ENCODE results near the gene ATP5F1D.
"Not testable (repeated sequence)": the region's sequence is repeated elsewhere in the genome, so short reads cannot be mapped to it uniquely, and the experiment has no call there.

The ATP5F1D gene

DNA sequence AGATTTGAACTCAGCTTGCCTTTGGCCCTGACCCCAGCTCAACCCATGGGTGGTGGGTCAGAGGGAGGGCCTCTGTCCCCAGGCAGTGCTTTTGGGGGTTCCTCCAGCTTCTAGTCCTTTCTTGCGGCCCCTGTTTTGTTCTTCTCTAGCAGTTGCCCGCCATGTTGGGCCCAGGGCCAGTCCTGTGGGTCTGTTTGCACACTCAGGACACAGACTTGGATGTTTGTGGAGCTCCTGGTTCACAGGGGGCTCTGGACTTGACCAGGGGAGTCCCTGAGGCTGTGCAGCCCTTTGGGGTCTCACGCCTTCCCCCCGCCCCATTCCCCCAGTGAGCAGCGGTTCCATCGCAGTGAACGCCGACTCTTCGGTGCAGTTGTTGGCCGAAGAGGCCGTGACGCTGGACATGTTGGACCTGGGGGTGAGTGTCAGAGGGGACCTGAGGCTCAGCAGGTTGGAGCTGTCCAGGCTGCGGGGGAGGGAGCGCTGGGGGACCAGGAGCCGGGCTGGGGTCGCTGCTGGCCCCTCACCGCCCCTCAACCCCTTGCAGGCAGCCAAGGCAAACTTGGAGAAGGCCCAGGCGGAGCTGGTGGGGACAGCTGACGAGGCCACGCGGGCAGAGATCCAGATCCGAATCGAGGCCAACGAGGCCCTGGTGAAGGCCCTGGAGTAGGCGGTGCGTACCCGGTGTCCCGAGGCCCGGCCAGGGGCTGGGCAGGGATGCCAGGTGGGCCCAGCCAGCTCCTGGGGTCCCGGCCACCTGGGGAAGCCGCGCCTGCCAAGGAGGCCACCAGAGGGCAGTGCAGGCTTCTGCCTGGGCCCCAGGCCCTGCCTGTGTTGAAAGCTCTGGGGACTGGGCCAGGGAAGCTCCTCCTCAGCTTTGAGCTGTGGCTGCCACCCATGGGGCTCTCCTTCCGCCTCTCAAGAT lies 2.5 kb downstream of the ATP5F1D start:
- Mint-ChIP-seq H3K4me3 (peak overlapping the region; percentile 53 to 62), H3K27ac (peak overlapping the region; percentile 63 to 68)

DNA sequence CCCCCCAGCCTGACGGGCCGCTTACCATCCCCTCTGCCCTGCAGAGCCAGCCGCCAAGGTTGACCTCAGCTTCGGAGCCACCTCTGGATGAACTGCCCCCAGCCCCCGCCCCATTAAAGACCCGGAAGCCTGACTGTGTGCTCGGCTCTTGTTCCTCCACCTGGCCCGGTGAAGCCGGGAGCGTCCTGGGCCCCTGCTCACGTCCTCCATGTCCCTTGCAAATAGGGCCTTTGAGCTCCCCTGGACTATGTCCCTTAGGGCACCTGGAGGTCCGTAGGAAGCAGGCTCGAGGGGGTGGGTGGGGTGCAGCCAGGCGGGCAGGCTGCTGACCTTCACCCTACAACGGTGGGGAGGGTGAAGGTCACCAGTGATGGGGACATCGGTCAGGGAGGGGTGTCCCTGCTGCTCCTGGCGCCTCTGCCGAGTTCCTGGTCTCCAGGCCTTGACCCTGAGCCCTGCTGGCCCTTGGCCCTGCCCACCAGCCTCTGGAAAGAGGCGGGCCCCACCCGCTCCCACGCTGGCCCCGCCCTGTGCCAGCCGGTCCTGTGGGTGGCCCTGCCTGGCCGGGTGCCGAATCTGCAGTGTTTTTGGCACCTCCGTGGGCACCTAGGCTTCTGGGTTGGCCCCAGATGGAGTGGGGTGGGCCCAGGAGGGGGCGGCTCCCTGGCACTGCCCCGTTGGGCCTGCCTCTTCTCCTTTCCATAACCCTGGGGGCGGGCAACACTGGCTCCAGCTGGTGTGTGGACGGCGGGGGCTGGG lies 3.3 kb downstream of the ATP5F1D start:
- H3K4me1 Mint-ChIP-seq (ENCODE audit: low read depth in 2 of 2) = peaks cover 13 to 16% of the 10 kb centered on the region in 2 donors
- H3K36me3 Mint-ChIP-seq (ENCODE audit: insufficient read depth) = peaks cover 37% of the 10 kb centered on the region
- H3K4me3 Mint-ChIP-seq = peak overlapping the region; percentile 53 to 62
- peak overlapping the region; percentile 63 to 68 for H3K27ac Mint-ChIP-seq
- DNase-seq = peak in 1 of 3 experiments; percentile 47
- ATAC-seq (replicated peaks) = no peak
- no peaks in the 10 kb centered on the region for H3K9me3 Mint-ChIP-seq
- H3K27me3 Mint-ChIP-seq = no peaks in the 10 kb centered on the region

More for the DNA sequence above, 2.5 kb downstream of the ATP5F1D start:
- Mint-ChIP-seq H3K4me1 (ENCODE audit: low read depth in 2 of 2) (peaks cover 13 to 19% of the 10 kb centered on the region in 2 donors), H3K27me3 (peaks cover under 1 to 1% of the 10 kb centered on the region in 2 donors), H3K36me3 (ENCODE audit: insufficient read depth) (peaks cover 33% of the 10 kb centered on the region), H3K9me3 (no peaks in the 10 kb centered on the region)
- ATAC-seq (replicated peaks) (peak; percentile 43), DNase-seq (peak; percentile 86 to 91 (median 89))

DNA sequence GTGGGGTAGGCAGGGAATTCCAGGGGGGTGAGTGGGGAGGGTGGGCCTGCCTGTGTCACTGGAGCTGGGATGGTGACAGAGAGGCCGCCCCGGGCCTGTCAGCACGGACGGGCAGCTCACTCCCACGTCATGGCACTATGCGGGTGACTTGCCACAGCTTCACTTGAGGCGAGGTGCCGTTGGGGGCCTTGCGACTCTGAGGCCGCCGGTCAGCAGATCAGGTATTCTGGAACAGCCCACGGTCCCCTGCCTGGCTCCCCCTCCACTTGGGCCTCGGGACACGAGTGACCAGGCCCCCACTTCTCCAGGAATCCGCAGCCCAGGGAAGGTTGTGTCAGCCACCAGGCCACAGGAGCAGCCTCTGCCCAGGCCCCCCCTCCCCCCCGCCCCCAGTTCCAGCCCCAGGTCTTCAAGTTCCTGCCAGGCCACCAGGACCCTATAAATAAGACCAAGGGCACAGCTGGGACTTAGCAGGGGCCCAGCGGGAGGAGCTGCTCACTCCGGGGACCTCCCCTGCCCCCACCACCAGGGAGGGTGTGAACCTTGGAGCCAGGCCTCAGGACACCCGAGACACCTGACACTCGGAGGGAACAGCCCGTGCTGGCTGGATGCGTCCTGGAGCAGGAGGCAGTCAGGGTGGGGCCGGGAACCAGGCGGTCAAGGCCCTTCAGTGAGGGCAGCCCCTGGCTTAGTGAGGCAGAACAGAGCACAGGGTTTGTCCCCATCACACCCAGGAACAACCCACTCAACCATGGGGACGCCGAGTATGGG lies 4.1 kb downstream of the ATP5F1D start:
- peaks cover 13 to 16% of the 10 kb centered on the region in 2 donors for H3K4me1 Mint-ChIP-seq (ENCODE audit: low read depth in 2 of 2)
- peaks cover 36% of the 10 kb centered on the region for H3K36me3 Mint-ChIP-seq (ENCODE audit: insufficient read depth)
- H3K9me3 Mint-ChIP-seq = no peaks in the 10 kb centered on the region
- no peak for DNase-seq
- H3K27ac Mint-ChIP-seq = no peak overlapping the region
- ATAC-seq (replicated peaks) = no peak
- no peaks in the 10 kb centered on the region for H3K27me3 Mint-ChIP-seq
- no peak overlapping the region for H3K4me3 Mint-ChIP-seq

DNA sequence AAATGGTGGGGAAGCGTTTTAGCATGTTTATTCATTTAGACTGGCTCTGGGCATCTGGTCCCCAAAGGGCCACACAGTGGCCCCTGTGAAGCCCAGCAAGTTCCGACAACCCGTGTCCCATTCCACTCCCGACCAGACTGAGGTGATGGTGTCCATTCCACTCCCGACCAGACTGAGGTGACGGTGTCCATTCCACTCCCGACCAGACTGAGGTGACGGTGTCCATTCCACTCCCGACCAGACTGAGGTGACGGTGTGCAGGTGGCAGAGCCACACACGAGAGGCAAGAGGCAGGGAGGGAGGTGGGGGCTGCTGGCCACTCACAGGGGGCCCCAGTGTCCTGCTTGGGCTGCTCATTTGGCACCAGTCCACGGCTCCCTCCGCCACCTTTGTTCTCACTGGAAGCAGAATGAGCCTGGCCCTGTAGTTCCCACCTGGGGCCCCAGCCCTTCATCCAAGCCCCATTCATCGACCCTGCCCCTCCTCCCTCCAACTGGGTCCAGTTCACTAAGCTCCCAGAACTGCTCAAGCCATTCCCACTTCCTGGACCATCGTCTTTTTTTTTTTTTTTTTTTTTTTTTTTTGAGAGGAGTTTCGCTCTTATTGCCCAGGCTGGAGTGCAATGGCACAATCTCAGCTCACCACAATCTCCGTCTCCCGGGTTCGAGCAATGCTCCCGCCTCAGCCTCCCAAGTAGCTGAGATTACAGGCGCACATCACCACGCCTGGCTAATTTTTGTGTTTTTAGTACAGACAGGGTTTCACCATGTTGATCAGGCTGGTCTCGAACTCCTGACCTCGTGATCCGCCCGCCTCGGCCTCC lies 4.9 kb downstream of the ATP5F1D start:
- DNase-seq; H3K27me3 Mint-ChIP-seq; H3K9me3 Mint-ChIP-seq; ATAC-seq (replicated peaks): not testable (repeated sequence)
- Mint-ChIP-seq H3K4me1 (ENCODE audit: low read depth in 2 of 2) (peaks cover 10 to 13% of the 10 kb centered on the region in 2 donors), H3K27ac (peak overlapping the region in 1 of 2 donors; percentile 15), H3K36me3 (ENCODE audit: insufficient read depth) (peaks cover 36% of the 10 kb centered on the region), H3K4me3 (peak overlapping the region in 1 of 2 donors; percentile 21)

DNA sequence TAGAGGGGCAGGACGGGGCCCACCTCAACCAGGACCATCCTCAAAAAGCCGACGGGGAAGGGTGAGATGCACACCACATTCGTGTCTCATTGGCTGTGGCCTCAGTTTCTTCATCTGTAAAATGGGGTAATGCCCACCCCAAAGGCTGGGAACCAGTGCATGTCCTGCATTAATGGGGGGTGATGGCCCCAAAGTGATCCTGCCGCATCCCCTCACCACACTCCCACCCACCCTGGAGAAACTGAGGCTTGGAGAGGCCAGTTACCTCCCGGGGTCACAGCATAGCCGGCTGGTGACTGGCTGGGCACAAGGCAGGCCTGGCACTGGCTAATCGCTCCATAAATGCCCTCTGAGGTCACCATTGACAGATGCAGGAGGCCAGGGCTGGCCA lies 6.2 kb downstream of the ATP5F1D start:
- DNase-seq (no peak), ATAC-seq (replicated peaks) (no peak)
- H3K27me3 Mint-ChIP-seq = no peaks in the 10 kb centered on the region
- H3K4me3 Mint-ChIP-seq = peak overlapping the region; percentile 65 to 79
- H3K36me3 Mint-ChIP-seq (ENCODE audit: insufficient read depth) = peaks cover 45% of the 10 kb centered on the region
- no peaks in the 10 kb centered on the region for H3K9me3 Mint-ChIP-seq
- H3K4me1 Mint-ChIP-seq (ENCODE audit: low read depth in 2 of 2) = peaks cover 4 to 13% of the 10 kb centered on the region in 2 donors
- H3K27ac Mint-ChIP-seq = peak overlapping the region in 1 of 2 donors; percentile 53

DNA sequence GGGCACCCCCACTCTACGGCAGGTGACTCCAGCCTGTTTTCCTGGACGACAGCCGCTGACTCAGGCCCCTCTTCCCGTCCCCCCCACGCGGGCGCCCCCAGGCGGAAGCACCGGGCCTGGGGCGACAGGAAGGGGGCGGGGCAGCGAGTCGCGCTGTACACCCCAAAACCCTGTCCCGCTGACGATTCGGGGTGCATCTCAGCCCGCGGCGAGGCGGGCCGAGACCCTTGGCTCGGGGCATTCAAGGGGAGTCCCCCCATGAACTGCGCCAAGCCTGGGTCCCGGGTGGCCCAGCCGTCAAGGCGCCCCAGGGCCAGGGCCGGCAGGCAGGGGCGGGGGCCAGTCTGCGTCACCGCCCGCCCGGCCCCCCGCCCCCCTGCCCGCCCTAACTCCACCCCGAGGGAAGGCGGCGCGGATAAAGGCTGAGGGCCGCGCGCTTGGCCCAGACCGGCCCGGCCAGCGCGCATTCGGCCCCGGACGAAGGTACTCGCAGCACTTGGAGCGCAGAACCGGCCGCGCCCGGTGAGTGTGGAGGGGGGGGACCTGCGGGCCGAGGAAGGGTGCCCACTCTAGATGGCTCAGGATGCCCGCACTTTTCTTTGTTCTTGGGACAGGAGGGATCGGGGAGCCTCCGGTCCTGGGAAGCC lies 6.7 kb downstream of the ATP5F1D start, which contains the start of gene MIDN:
Gene MIDN, plus strand, starts transcription at position 445 of the 647 bp plus-strand sequence. CDS start 1,714 bp downstream, outside the sequence.
- Mint-ChIP-seq H3K36me3 (ENCODE audit: insufficient read depth) (peaks cover 50% of the 10 kb centered on the region), H3K27me3 (no peaks in the 10 kb centered on the region), H3K27ac (peak within 1 kb of the TSS; percentile 73 to 75), H3K4me1 (ENCODE audit: low read depth in 2 of 2) (peaks cover 4 to 13% of the 10 kb centered on the region in 2 donors), H3K9me3 (no peaks in the 10 kb centered on the region), H3K4me3 (peak within 1 kb of the TSS; percentile 79 to 91)
- DNase-seq (peak; percentile 62 to 77 (median 62)), ATAC-seq (replicated peaks) (peak; percentile 7)

DNA sequence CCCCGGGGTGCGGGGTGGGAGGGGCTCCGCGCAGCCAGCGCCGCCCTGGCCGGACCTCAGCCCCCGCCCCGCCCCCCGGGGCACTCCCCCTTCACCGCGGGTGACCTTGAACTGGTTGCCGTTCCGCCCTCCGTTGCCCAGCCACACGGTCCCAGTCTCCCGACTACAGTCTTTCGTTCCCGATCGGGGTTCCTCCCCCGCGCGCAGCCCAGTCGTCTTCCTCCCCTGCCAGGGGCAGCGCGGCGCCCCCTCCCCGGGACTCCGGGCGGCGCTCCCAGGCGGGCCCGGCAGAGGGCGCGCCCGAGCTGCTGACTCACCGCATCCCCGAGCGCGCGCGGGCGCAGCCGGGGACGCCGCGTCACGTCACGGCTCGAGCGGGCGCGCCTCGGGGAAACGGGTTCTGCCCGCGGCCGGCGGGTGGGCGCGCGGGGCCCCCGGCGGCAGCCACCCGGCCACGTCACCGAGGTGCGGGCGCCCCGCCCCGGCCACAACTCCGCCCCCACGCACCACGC lies 7.3 kb downstream of the ATP5F1D start:
- Mint-ChIP-seq H3K4me1 (ENCODE audit: low read depth in 2 of 2) (peaks cover 8 to 16% of the 10 kb centered on the region in 2 donors), H3K9me3 (no peaks in the 10 kb centered on the region), H3K36me3 (ENCODE audit: insufficient read depth) (peaks cover 56% of the 10 kb centered on the region), H3K27me3 (no peaks in the 10 kb centered on the region), H3K27ac (peak overlapping the region; percentile 53 to 73), H3K4me3 (peak overlapping the region; percentile 65 to 79)
- ATAC-seq (replicated peaks) (peak; percentile 41), DNase-seq (peak; percentile 84 to 89 (median 85))

DNA sequence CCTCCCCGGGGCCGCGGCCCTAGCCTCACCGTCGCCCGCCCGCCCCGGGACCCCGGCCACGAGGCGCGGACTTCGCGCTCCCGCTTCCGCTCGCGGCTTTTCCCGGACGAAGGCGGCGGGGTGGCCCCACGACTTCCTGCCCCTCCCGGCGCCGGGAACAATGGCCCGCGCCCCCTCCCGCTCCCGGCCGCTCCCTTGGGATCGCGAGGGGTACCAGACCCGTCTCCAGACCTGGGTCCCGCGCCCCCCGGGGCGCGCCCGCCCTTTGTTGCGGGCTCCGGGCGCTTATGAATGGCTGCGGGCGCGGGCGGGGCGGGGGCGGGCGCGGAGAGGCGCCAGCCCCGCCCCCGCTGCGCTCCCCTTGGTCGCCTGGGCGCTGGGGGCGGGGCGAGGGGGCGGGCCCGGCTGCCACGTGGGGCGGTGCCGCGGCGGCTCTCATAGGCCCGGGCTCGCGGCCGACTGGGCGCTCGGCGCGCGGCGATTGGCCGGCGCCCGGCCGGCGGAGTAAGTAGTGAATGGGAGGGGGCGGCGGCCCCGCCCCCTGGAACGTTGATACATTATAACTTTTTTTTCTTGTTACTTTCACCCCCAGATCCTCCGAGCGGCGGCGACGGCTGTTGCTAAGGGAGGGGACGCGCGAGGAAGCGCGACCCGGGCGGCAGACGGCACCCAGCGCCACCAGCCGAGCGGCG lies 7.9 kb downstream of the ATP5F1D start:
- Mint-ChIP-seq H3K27me3 (no peaks in the 10 kb centered on the region), H3K27ac (peak overlapping the region; percentile 73 to 75), H3K4me3 (peak overlapping the region; percentile 79 to 91), H3K9me3 (no peaks in the 10 kb centered on the region), H3K36me3 (ENCODE audit: insufficient read depth) (peaks cover 62% of the 10 kb centered on the region), H3K4me1 (ENCODE audit: low read depth in 2 of 2) (peaks cover 8 to 16% of the 10 kb centered on the region in 2 donors)
- ATAC-seq (replicated peaks) = peak; percentile 54
- peak; percentile 82 to 88 (median 87) for DNase-seq

DNA sequence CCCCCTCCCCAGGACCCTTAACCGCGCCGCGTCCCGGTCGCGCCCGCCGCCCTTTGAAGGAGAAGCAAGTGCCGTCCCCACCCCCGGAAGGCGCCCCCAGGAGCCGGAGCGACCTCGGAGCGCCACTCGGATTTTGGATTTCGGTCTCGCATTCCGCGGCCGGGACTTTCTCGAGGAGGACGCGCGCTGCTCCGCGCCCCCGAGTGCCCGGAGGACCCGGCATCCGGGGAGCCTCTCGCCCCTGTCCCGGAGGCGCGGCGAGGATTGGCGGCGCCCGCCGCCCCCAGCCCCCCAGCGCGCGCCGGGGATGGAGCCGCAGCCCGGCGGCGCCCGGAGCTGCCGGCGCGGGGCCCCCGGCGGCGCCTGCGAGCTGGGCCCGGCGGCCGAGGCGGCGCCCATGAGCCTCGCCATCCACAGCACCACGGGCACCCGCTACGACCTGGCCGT lies 8.5 kb downstream of the ATP5F1D start:
- H3K36me3 Mint-ChIP-seq (ENCODE audit: insufficient read depth) = peaks cover 63% of the 10 kb centered on the region
- DNase-seq = no peak
- H3K27me3 Mint-ChIP-seq = no peaks in the 10 kb centered on the region
- peak overlapping the region; percentile 73 to 75 for H3K27ac Mint-ChIP-seq
- H3K9me3 Mint-ChIP-seq = no peaks in the 10 kb centered on the region
- H3K4me3 Mint-ChIP-seq = peak overlapping the region; percentile 91 to 95
- no peak for ATAC-seq (replicated peaks)
- peaks cover 5 to 16% of the 10 kb centered on the region in 2 donors for H3K4me1 Mint-ChIP-seq (ENCODE audit: low read depth in 2 of 2)

DNA sequence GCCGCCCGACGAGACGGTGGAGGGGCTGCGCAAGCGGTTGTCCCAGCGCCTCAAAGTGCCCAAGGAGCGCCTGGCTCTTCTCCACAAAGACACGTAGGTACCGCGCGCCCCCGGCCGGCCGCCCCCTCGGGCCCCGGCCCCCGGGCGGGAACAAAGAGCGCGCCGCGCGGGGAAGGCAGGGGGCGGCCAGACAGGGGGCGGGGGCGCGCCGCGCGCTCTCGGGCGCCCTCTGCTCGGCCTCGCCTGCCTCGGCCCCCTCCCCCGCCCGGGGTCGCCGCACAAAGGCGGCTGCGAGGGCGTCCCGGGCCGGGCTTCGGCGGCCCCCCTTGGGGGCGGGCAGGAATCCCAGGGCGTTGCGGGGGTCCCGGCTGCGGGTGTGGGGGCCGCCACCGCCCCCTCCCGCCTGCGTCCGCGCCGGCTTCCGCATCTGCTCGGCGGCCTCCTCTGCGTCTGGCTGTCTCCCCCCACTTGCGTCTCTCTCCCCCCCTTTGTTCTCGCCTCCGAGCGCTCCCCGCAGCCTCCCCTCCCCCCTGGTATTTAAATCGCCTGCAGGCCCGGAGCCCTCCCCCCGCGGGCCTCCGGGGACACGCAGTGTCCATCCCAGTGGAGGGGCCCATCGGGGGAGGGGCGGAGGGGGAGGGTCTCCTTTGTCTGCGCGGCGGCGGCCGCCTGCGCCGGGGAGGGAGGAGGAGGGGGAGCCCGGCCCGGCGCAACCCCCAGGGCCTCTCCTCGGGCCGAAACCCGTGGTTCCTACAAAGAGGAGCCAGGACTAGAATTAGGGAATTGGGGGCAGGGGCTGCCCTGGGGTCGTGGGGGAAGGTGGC lies 9.1 kb downstream of the ATP5F1D start:
- ATAC-seq (replicated peaks) = no peak
- Mint-ChIP-seq H3K27me3 (no peaks in the 10 kb centered on the region), H3K4me1 (ENCODE audit: low read depth in 2 of 2) (peaks cover 5 to 17% of the 10 kb centered on the region in 2 donors), H3K36me3 (ENCODE audit: insufficient read depth) (peaks cover 69% of the 10 kb centered on the region), H3K4me3 (peak overlapping the region; percentile 91 to 95), H3K27ac (peak overlapping the region; percentile 95 to 97), H3K9me3 (no peaks in the 10 kb centered on the region)
- DNase-seq = peak; percentile 61 to 65 (median 61)
